Testis (tissue), 2 donors: ENCODE measurements around the gene SKAP1.

ENCODE experiments used
- POLR2A ChIP-seq: fragments of 450-650 bp; IDR thresholded peaks from one replicate; pipeline ENCODE4 v1.6.1; 2017; ENCODE audit warnings: antibody characterized with exemption, mild to moderate bottlenecking, moderate library complexity
- TF ChIP-seq, protein P1 (sequence below), 3 experiments: fragments of 450-650 bp in 2 of 3; fragments of 200-600 bp in 1 of 3; sonication (generic) in 1 of 3; IDR thresholded peaks; one replicate each; pipeline ENCODE4 v1.5.1; 2016 to 2019; ENCODE audit warnings: antibody characterized with exemption in 3 of 3, mild to moderate bottlenecking in 2 of 3, moderate library complexity in 1 of 3

GRCh38 chr17:48187872-48188608 lies 242.0 kb downstream of the SKAP1 start:
- TF ChIP-seq, protein P1, sequence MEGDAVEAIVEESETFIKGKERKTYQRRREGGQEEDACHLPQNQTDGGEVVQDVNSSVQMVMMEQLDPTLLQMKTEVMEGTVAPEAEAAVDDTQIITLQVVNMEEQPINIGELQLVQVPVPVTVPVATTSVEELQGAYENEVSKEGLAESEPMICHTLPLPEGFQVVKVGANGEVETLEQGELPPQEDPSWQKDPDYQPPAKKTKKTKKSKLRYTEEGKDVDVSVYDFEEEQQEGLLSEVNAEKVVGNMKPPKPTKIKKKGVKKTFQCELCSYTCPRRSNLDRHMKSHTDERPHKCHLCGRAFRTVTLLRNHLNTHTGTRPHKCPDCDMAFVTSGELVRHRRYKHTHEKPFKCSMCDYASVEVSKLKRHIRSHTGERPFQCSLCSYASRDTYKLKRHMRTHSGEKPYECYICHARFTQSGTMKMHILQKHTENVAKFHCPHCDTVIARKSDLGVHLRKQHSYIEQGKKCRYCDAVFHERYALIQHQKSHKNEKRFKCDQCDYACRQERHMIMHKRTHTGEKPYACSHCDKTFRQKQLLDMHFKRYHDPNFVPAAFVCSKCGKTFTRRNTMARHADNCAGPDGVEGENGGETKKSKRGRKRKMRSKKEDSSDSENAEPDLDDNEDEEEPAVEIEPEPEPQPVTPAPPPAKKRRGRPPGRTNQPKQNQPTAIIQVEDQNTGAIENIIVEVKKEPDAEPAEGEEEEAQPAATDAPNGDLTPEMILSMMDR (IDR thresholded peaks at IDR 0.05) = no peak
- no peak for TF ChIP-seq POLR2A
